Body of pancreas (tissue), 4 donors: Measurements from ENCODE around the gene NDEL1.

ENCODE experiments used
- CTCF ChIP-seq, 7 experiments: fragments of 450-650 bp in 4 of 7; fragments of 200-600 bp in 3 of 7; sonication (generic) in 3 of 7; IDR thresholded peaks; one replicate each; pipeline ENCODE4 v1.5.1; 2016 to 2019; ENCODE audit warnings: antibody characterized with exemption in 7 of 7
- POLR2A ChIP-seq, 3 donors: fragments of 450-650 bp; IDR thresholded peaks; one replicate each; pipeline ENCODE4 v1.6.1; 2016; ENCODE audit warnings: antibody characterized with exemption in 3 of 3, mild to moderate bottlenecking in 2 of 3

GRCh38 chr17:8435245-8436168 lies at the start of gene NDEL1:
- TF ChIP-seq POLR2A (IDR thresholded peaks at IDR 0.05), result peak; percentile 99
- no peak for TF ChIP-seq CTCF (IDR thresholded peaks at IDR 0.05)
